ENCODE results near the gene NFIX. TPM values are rescaled to one million over a fixed set of nuclear protein-coding genes. Genes with fewer than 3 reads are reported as not detected.

NFIX gene
- total and polyA plus RNA-seq, 2 donors (not counting 3 experiments of a cell fraction or from before 2014, with no cell fraction given), result 9.8 to 37.7 TPM

DNA sequence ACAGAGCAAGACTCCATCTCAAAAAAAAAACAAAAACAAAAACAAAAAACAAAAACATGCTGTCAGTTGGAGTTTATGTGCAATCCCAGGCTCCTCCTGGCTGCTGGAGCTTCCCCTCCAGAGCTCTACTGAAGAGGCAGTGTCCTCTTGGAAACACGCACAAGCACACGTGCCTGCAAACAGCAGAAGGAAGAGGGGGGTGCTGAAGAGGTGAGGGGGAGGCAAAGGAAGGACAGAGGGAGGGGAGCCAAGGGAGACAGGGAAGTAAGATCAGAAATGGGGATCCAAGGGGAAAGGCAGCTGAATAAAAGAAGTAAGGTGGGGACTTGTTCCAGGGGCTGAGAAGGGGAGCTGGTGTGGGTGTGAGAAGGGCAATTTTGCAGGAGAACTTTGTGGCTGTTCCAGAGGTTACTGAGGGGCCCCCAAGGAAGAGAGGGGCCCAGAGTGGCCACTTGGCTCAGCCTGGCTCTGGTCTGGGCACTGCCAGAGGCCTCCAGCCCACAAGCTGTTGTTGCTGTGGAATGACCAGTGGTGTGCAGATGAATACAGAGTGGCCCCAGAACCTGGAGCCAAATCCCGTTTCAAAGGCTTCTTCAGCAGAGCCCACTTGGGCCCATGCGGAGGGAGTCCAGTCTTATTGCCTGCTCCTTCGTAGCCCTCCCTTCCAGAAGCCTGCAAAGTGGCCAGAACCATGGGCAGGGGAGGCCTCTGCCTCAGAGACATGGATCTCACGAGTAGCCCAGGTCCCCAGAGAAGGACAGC, 73.0 kb downstream of the NFIX start:
- DNase-seq (ENCODE audit: low read depth, low spot score) (no peak), FAIRE-seq (no peak)
- H3K4me1 ChIP-seq (ENCODE audit: control insufficient read depth, extremely low read depth, insufficient read depth, low read length), result no peaks in the 10 kb centered on the region
- no TSS peak for BruUV-seq (replicated peaks)
- no peaks in the 10 kb centered on the region for H4K20me1 ChIP-seq (replicated peaks; ENCODE audit: control insufficient read depth, extremely low read depth, insufficient read depth, low read length)
- no peaks in the 10 kb centered on the region for H3K9me3 ChIP-seq (replicated peaks; ENCODE audit: control insufficient read depth, insufficient read depth, low read length)
- no peaks in the 10 kb centered on the region for H3K79me2 ChIP-seq (ENCODE audit: control insufficient read depth, insufficient read depth, low read length)
- POLR2A ChIA-PET, result no interaction called here
- no peak overlapping the region for H3K4me3 ChIP-seq (replicated peaks in 1 of 3; ENCODE audit: insufficient read depth in 1 of 3, low read depth in 1 of 3, low read length in 3 of 3)
- H3K36me3 ChIP-seq (ENCODE audit: control insufficient read depth in 2 of 2, extremely low read depth in 1 of 2, insufficient read depth in 2 of 2, low read length in 2 of 2), result no peaks in the 10 kb centered on the region
- TF ChIP-seq, protein P1, sequence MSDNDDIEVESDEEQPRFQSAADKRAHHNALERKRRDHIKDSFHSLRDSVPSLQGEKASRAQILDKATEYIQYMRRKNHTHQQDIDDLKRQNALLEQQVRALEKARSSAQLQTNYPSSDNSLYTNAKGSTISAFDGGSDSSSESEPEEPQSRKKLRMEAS (IDR thresholded peaks at IDR 0.05; ENCODE audit: insufficient read depth, insufficient read length), result no peak
- no peak for TF ChIP-seq GATA2 (IDR thresholded peaks at IDR 0.05; ENCODE audit: insufficient read depth, insufficient read length, low read depth, low read length)
- no peak for TF ChIP-seq MYC (IDR thresholded peaks at IDR 0.05; ENCODE audit: low read depth, low read length)
- TF ChIP-seq, protein P2, sequence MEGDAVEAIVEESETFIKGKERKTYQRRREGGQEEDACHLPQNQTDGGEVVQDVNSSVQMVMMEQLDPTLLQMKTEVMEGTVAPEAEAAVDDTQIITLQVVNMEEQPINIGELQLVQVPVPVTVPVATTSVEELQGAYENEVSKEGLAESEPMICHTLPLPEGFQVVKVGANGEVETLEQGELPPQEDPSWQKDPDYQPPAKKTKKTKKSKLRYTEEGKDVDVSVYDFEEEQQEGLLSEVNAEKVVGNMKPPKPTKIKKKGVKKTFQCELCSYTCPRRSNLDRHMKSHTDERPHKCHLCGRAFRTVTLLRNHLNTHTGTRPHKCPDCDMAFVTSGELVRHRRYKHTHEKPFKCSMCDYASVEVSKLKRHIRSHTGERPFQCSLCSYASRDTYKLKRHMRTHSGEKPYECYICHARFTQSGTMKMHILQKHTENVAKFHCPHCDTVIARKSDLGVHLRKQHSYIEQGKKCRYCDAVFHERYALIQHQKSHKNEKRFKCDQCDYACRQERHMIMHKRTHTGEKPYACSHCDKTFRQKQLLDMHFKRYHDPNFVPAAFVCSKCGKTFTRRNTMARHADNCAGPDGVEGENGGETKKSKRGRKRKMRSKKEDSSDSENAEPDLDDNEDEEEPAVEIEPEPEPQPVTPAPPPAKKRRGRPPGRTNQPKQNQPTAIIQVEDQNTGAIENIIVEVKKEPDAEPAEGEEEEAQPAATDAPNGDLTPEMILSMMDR (IDR thresholded peaks at IDR 0.05; ENCODE audit: extremely low read depth in 1 of 2, insufficient read depth in 1 of 2, low read depth in 1 of 2, low read length in 2 of 2), result no peak
- no peak for TF ChIP-seq POLR2A (IDR thresholded peaks at IDR 0.05; ENCODE audit: low read depth, low read length)
- no peak for TF ChIP-seq POLR2AphosphoS5 (IDR thresholded peaks at IDR 0.05; ENCODE audit: insufficient read depth, low read depth, low read length)
- no peak for TF ChIP-seq FOS (IDR thresholded peaks at IDR 0.05; ENCODE audit: borderline replicate concordance, insufficient read depth, low read length)
- TF ChIP-seq JUN (IDR thresholded peaks at IDR 0.05; ENCODE audit: borderline replicate concordance, insufficient read depth, insufficient read length, low read depth), result no peak
- TF ChIP-seq EZH2 (IDR thresholded peaks at IDR 0.05; ENCODE audit: borderline replicate concordance, low read depth, low read length, severe bottlenecking), result no peak
- no peaks in the 10 kb centered on the region for H3K27me3 ChIP-seq (ENCODE audit: control insufficient read depth in 2 of 2, insufficient read depth in 2 of 2, low read length in 2 of 2)
- dilution Hi-C loops (cut with MboI; ENCODE audit: extremely low pct_ligation_motif_present, low sequenced_read_pairs), result no loop called here
- CTCF ChIA-PET, result interaction anchor here (0.6 to 6.2 kb wide), 8 partner anchors 14 to 91 kb away, joined by 3 to 32 read pairs (median 4); no protein-coding TSS in a partner anchor
- H3K27ac ChIP-seq (ENCODE audit: insufficient read depth, low read depth, low read length), result no peak overlapping the region
- H3K9me1 ChIP-seq (replicated peaks; ENCODE audit: control insufficient read depth, extremely low read depth, insufficient read depth, low read length), result no peaks in the 10 kb centered on the region
- no peak overlapping the region for H2AFZ ChIP-seq (ENCODE audit: low read depth, low read length)
- H3K9ac ChIP-seq (replicated peaks; ENCODE audit: extremely low read depth, insufficient read depth, low read length), result no peak overlapping the region
- H3K4me2 ChIP-seq (ENCODE audit: insufficient read depth, low read length), result no peak overlapping the region
- intact Hi-C loops (cut with micrococcal nuclease), result no loop called here

Data from endothelial cell of umbilical vein (primary cell).